Measurements from ENCODE around the gene PDE9A. TPM values are rescaled to one million over a fixed set of nuclear protein-coding genes. Genes with fewer than 3 reads are reported as not detected.

PDE9A gene
- total and polyA plus RNA-seq, 2 donors (not counting 3 experiments of a cell fraction or from before 2014, with no cell fraction given), result 0.28 to 2.2 TPM

GRCh38 chr21:42619841-42620240 is 33.6 kb upstream of the PDE9A start:
- H3K9me1 ChIP-seq (replicated peaks; ENCODE audit: control insufficient read depth, extremely low read depth, insufficient read depth, low read length), result no peaks in the 10 kb centered on the region
- no peaks in the 10 kb centered on the region for H4K20me1 ChIP-seq (replicated peaks; ENCODE audit: control insufficient read depth, extremely low read depth, insufficient read depth, low read length)
- H3K4me2 ChIP-seq (ENCODE audit: insufficient read depth, low read length), result no peak overlapping the region
- BruUV-seq (replicated peaks), result no TSS peak
- no peaks in the 10 kb centered on the region for H3K9me3 ChIP-seq (replicated peaks; ENCODE audit: control insufficient read depth, insufficient read depth, low read length)
- no peaks in the 10 kb centered on the region for H3K36me3 ChIP-seq (ENCODE audit: control insufficient read depth in 2 of 2, extremely low read depth in 1 of 2, insufficient read depth in 2 of 2, low read length in 2 of 2)
- FAIRE-seq (no peak), DNase-seq (ENCODE audit: low read depth, low spot score) (no peak)
- no peak overlapping the region for H3K4me3 ChIP-seq (replicated peaks in 1 of 3; ENCODE audit: insufficient read depth in 1 of 3, low read depth in 1 of 3, low read length in 3 of 3)
- peaks cover 3 to 7% of the 10 kb centered on the region in 2 experiments for H3K27me3 ChIP-seq (ENCODE audit: control insufficient read depth in 2 of 2, insufficient read depth in 2 of 2, low read length in 2 of 2)
- H3K79me2 ChIP-seq (ENCODE audit: control insufficient read depth, insufficient read depth, low read length), result no peaks in the 10 kb centered on the region
- intact Hi-C loops (cut with micrococcal nuclease) (no loop called here), dilution Hi-C loops (cut with MboI; ENCODE audit: extremely low pct_ligation_motif_present, low sequenced_read_pairs) (no loop called here)
- ChIA-PET POLR2A (interaction anchor here (0.8 kb wide), 1 partner anchor 91 kb away, joined by 3 read pairs; no protein-coding TSS in a partner anchor), CTCF (no interaction called here)
- H3K4me1 ChIP-seq (ENCODE audit: control insufficient read depth, extremely low read depth, insufficient read depth, low read length), result no peaks in the 10 kb centered on the region
- no peak overlapping the region for H3K27ac ChIP-seq (ENCODE audit: insufficient read depth, low read depth, low read length)
- no peak overlapping the region for H2AFZ ChIP-seq (ENCODE audit: low read depth, low read length)
- no peak overlapping the region for H3K9ac ChIP-seq (replicated peaks; ENCODE audit: extremely low read depth, insufficient read depth, low read length)
- no peak for TF ChIP-seq MAX (IDR thresholded peaks at IDR 0.05; ENCODE audit: insufficient read depth, insufficient read length)
- TF ChIP-seq FOS (IDR thresholded peaks at IDR 0.05; ENCODE audit: borderline replicate concordance, insufficient read depth, low read length), result no peak
- TF ChIP-seq POLR2A (IDR thresholded peaks at IDR 0.05; ENCODE audit: low read depth, low read length), result no peak

- dilution Hi-C loops (cut with MboI; ENCODE audit: extremely low pct_ligation_motif_present, low sequenced_read_pairs), result no loop called here
- Histone ChIP-seq H3K4me3 (replicated peaks in 1 of 3; ENCODE audit: insufficient read depth in 1 of 3, low read depth in 1 of 3, low read length in 3 of 3) (no peak overlapping the region), H3K27me3 (ENCODE audit: control insufficient read depth in 2 of 2, insufficient read depth in 2 of 2, low read length in 2 of 2) (peaks cover 3 to 4% of the 10 kb centered on the region in 2 experiments), H3K79me2 (ENCODE audit: control insufficient read depth, insufficient read depth, low read length) (no peaks in the 10 kb centered on the region), H2AFZ (ENCODE audit: low read depth, low read length) (no peak overlapping the region), H3K36me3 (ENCODE audit: control insufficient read depth in 2 of 2, extremely low read depth in 1 of 2, insufficient read depth in 2 of 2, low read length in 2 of 2) (no peaks in the 10 kb centered on the region), H3K9me3 (replicated peaks; ENCODE audit: control insufficient read depth, insufficient read depth, low read length) (no peaks in the 10 kb centered on the region), H4K20me1 (replicated peaks; ENCODE audit: control insufficient read depth, extremely low read depth, insufficient read depth, low read length) (no peaks in the 10 kb centered on the region), H3K9ac (replicated peaks; ENCODE audit: extremely low read depth, insufficient read depth, low read length) (no peak overlapping the region), H3K4me2 (ENCODE audit: insufficient read depth, low read length) (no peak overlapping the region), H3K4me1 (ENCODE audit: control insufficient read depth, extremely low read depth, insufficient read depth, low read length) (no peaks in the 10 kb centered on the region), H3K27ac (ENCODE audit: insufficient read depth, low read depth, low read length) (no peak overlapping the region), H3K9me1 (replicated peaks; ENCODE audit: control insufficient read depth, extremely low read depth, insufficient read depth, low read length) (no peaks in the 10 kb centered on the region)
- intact Hi-C loops (cut with micrococcal nuclease), result no loop called here
- DNase-seq (ENCODE audit: low read depth, low spot score), result no peak
- TF ChIP-seq GATA2 (IDR thresholded peaks at IDR 0.05; ENCODE audit: insufficient read depth, insufficient read length, low read depth, low read length), result no peak
- no peak for TF ChIP-seq JUN (IDR thresholded peaks at IDR 0.05; ENCODE audit: borderline replicate concordance, insufficient read depth, insufficient read length, low read depth)
- no peak for TF ChIP-seq POLR2A (IDR thresholded peaks at IDR 0.05; ENCODE audit: low read depth, low read length)
- TF ChIP-seq MYC (IDR thresholded peaks at IDR 0.05; ENCODE audit: low read depth, low read length), result no peak
- no peak for TF ChIP-seq POLR2AphosphoS5 (IDR thresholded peaks at IDR 0.05; ENCODE audit: insufficient read depth, low read depth, low read length)
- TF ChIP-seq MAX (IDR thresholded peaks at IDR 0.05; ENCODE audit: insufficient read depth, insufficient read length), result no peak
- no peak for TF ChIP-seq FOS (IDR thresholded peaks at IDR 0.05; ENCODE audit: borderline replicate concordance, insufficient read depth, low read length)
- TF ChIP-seq EZH2 (IDR thresholded peaks at IDR 0.05; ENCODE audit: borderline replicate concordance, low read depth, low read length, severe bottlenecking), result no peak
- no peak for TF ChIP-seq CTCF (IDR thresholded peaks at IDR 0.05; ENCODE audit: extremely low read depth in 1 of 2, insufficient read depth in 1 of 2, low read depth in 1 of 2, low read length in 2 of 2)
- CTCF ChIA-PET, result no interaction called here
- FAIRE-seq, result no peak
- POLR2A ChIA-PET, result no interaction called here
- no TSS peak for BruUV-seq (replicated peaks)
Observed at GRCh38 chr21:42621166-42621818, 32.1 kb upstream of the PDE9A start.
